DND-41 (cell line): Measurements from ENCODE around the gene CDC20.

ENCODE experiments used
- CTCF ChIP-seq: IDR thresholded peaks from 2 replicates; pipeline ENCODE4 v1.5.1; 2012; ENCODE audit warnings: borderline replicate concordance, low read length, moderate library complexity, mild to moderate bottlenecking; ENCODE audit not compliant: poor library complexity, severe bottlenecking; ENCODE audit errors: extremely low read depth
- EZH2 ChIP-seq: IDR thresholded peaks from 3 replicates; pipeline ENCODE4 v1.6.1; 2012; ENCODE audit warnings: borderline replicate concordance, low read depth, mild to moderate bottlenecking, moderate library complexity, low read length, inconsistent platforms; ENCODE audit not compliant: severe bottlenecking

GRCh38 chr1:43359696-43360095 is 915 bp downstream of the CDC20 start:
- TF ChIP-seq EZH2 (no peak), CTCF (no peak)
